ENCODE results near the gene PPP3CA. TPM values are rescaled to one million over a fixed set of nuclear protein-coding genes. Genes with fewer than 3 reads are reported as not detected.
"Not testable (repeated sequence)": the region's sequence is repeated elsewhere in the genome, so short reads cannot be mapped to it uniquely, and the experiment has no call there.

The PPP3CA gene
- total RNA-seq, 4 donors from 2014 or later, result 19.0 to 39.6 (median 20.3) TPM

DNA sequence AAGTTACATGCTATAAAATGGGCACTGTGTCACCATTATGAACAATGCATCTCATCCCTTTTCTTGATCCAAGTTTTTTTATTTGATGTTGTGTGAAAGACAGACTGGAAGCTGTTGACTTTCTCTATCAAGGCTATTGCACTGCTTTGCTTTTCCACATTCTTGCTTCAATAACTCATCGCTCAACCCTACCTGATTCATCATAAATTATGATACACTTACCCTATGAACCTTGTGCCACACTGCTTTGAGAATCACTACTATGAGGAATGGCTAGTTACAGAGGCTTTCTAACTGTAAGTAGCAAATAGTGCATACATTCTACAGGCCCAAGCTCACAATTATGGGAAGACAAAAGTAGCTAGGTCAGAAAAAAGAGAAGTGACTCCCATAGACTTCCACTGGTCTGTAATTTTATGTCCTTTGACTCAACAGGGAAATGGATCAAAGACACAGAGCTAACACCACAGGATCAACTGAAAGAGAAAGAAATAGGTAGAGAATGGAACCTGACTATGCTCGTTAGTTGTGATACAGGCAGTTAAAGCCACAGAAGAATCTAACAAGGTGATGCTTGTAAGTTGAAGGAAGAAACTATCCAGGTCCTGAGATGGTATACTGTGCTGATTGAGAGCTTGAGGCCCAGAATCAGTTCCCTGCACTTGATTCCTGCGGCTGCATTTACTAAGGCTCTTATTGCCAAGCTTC is 163.5 kb downstream of the PPP3CA start:
- H3K4me1 ChIP-seq, result peaks cover 0 to 8% (median 0%) of the 10 kb centered on the region in 4 donors
- no peak for DNase-seq
- H3K9me3 ChIP-seq, result no peaks in the 10 kb centered on the region
- no peak overlapping the region for H3K4me3 ChIP-seq
- H3K27me3 ChIP-seq, result no peaks in the 10 kb centered on the region
- H3K27ac ChIP-seq, result peak overlapping the region in 3 of 4 donors; percentile 41 to 72 (median 57)
- no peaks in the 10 kb centered on the region for H3K36me3 ChIP-seq
- TF ChIP-seq, protein P1, sequence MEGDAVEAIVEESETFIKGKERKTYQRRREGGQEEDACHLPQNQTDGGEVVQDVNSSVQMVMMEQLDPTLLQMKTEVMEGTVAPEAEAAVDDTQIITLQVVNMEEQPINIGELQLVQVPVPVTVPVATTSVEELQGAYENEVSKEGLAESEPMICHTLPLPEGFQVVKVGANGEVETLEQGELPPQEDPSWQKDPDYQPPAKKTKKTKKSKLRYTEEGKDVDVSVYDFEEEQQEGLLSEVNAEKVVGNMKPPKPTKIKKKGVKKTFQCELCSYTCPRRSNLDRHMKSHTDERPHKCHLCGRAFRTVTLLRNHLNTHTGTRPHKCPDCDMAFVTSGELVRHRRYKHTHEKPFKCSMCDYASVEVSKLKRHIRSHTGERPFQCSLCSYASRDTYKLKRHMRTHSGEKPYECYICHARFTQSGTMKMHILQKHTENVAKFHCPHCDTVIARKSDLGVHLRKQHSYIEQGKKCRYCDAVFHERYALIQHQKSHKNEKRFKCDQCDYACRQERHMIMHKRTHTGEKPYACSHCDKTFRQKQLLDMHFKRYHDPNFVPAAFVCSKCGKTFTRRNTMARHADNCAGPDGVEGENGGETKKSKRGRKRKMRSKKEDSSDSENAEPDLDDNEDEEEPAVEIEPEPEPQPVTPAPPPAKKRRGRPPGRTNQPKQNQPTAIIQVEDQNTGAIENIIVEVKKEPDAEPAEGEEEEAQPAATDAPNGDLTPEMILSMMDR (IDR thresholded peaks at IDR 0.05), result no peak
- no peak for TF ChIP-seq POLR2A (IDR thresholded peaks at IDR 0.05)

GRCh38 chr4:101183221-101183620 is 164.1 kb downstream of the PPP3CA start:
- DNase-seq, result no peak
- H3K27me3 ChIP-seq, result no peaks in the 10 kb centered on the region
- no peaks in the 10 kb centered on the region for H3K36me3 ChIP-seq
- H3K27ac ChIP-seq, result peak overlapping the region in 1 of 4 donors; percentile 14
- H3K4me1 ChIP-seq, result peaks cover 0 to 8% (median 0%) of the 10 kb centered on the region in 4 donors
- no peaks in the 10 kb centered on the region for H3K9me3 ChIP-seq
- TF ChIP-seq, protein P1 (IDR thresholded peaks at IDR 0.05), result no peak
- TF ChIP-seq POLR2A (IDR thresholded peaks at IDR 0.05), result no peak
- H3K4me3 ChIP-seq, result no peak overlapping the region

DNA sequence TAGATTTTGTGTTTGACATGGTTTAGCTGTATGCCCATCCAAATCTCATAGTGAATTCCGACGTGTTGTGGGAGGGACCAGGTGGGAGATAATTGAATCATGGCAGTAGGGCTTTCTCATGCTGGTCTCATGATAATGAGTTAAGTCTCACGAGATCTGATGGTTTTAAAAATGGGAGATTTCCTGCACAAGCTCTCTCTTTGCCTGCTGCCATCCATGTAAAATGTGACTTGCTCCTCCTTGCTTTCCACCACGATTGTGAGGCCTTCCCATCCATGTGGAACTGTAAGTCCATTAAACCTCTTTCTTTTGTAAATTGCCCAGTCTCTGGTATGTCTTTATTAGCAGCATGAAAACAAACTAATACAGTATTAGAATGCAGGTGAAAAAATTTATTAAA is 164.6 kb downstream of the PPP3CA start:
- not testable (repeated sequence) for H3K27ac ChIP-seq, DNase-seq, H3K4me1 ChIP-seq, H3K36me3 ChIP-seq, H3K9me3 ChIP-seq, H3K4me3 ChIP-seq, H3K27me3 ChIP-seq

- Histone ChIP-seq H3K9me3 (no peaks in the 10 kb centered on the region), H3K4me3 (no peak overlapping the region), H3K27me3 (no peaks in the 10 kb centered on the region), H3K36me3 (no peaks in the 10 kb centered on the region), H3K27ac (no peak overlapping the region), H3K4me1 (peaks cover 0 to 16% (median 0%) of the 10 kb centered on the region in 4 donors)
- TF ChIP-seq, protein P1 (IDR thresholded peaks at IDR 0.05), result no peak
- no peak for DNase-seq
Measured at GRCh38 chr4:101178731-101179130, 168.6 kb downstream of the PPP3CA start.

- Histone ChIP-seq H3K9me3 (no peaks in the 10 kb centered on the region), H3K27ac (no peak overlapping the region), H3K27me3 (no peaks in the 10 kb centered on the region), H3K4me3 (no peak overlapping the region), H3K36me3 (no peaks in the 10 kb centered on the region), H3K4me1 (peaks cover 0 to 13% (median 0%) of the 10 kb centered on the region in 4 donors)
- TF ChIP-seq POLR2A (IDR thresholded peaks at IDR 0.05), result no peak
- TF ChIP-seq, protein P1 (IDR thresholded peaks at IDR 0.05), result no peak
- DNase-seq, result no peak
Measured at GRCh38 chr4:101177154-101177553, 170.2 kb downstream of the PPP3CA start.

DNA sequence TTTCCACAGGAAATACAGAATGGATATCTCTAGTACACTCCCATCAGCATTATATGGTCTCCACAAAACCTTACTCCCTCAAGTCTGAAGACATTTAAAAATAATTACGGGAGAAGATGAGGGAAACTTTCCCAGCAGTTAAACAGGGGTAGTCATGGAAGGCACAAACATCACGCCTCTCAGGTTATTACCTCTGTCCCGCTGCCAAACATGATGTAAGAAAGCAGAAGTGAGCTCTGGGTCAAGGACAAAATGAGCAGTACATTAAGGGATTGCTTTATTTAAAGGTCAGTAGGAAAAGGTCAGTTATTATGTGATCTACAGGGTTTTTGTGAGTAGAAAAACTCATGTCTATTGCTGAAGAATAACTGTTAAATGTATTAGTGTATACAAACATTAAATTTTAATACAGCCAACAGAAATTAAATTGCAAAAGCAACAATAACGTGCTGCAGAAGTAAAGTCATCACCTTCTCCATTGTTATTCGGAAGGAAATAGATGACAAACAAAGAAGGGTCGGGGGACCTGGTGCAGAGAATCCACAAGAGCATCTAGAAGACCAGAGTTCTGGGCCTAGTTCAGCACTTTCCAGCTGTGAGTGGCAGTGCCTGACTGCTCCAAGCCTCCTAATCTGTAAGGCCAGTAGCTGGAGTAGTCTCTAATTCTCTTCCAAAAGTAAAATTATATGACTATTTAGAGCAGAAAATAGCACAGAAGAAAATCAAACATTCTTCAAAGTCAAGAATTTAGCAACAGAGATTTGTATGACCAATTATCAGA is 171.2 kb downstream of the PPP3CA start:
- no peaks in the 10 kb centered on the region for H3K36me3 ChIP-seq

More for the DNA sequence above, 171.2 kb downstream of the PPP3CA start:
- DNase-seq, result no peak
- TF ChIP-seq, protein P1 (IDR thresholded peaks at IDR 0.05), result no peak
- no peak for TF ChIP-seq POLR2A (IDR thresholded peaks at IDR 0.05)
- Histone ChIP-seq H3K4me3 (no peak overlapping the region), H3K27me3 (no peaks in the 10 kb centered on the region), H3K9me3 (no peaks in the 10 kb centered on the region), H3K27ac (no peak overlapping the region), H3K4me1 (peaks cover 0 to 13% (median 0%) of the 10 kb centered on the region in 4 donors)

All from Peyer's patch (tissue), 4 donors.